A549 (cell line): ENCODE results near the gene DIAPH1. TPM values are rescaled to one million over a fixed set of nuclear protein-coding genes. Genes with fewer than 3 reads are reported as not detected.

ENCODE experiments used
- ATAC-seq, 2 experiments: fragments of 200-7000 bp in 1 of 2; fragments of >200 bp in 1 of 2; cut with Nextera tagmentation in 1 of 2; cut with Tn5 transposase in 1 of 2; 3 replicates each; pipeline versions ENCODE4 v1.8.0 to v1.9.1; 2018 to 2020; ENCODE audit warnings: mild to moderate bottlenecking in 1 of 2, moderate library complexity in 1 of 2
- CTCF ChIA-PET: fragments of 300-600 bp; sonication (Branson Sonifier 250); formaldehyde crosslinking; extraction: SDS; loops from one replicate; lab custom pipeline; 2021; ENCODE audit warnings: antibody characterized with exemption, inconsistent platforms; lab: Yijun Ruan, JAX
- POLR2A ChIA-PET: fragments of 350-600 bp; formaldehyde crosslinking; extraction: SDS; loops from one replicate; lab custom pipeline; 2021; ENCODE audit warnings: antibody characterized with exemption, inconsistent platforms; lab: Yijun Ruan, JAX
- DNase-seq, 2 experiments: peaks; one replicate each; pipeline versions ENCODE4 v3.0.0 to v3.0.0-alpha.2; 2011 to 2016; ENCODE audit warnings: low read depth in 1 of 2, low spot score in 1 of 2
- FAIRE-seq: peaks from 2 replicates; lab custom pipeline; 2011; peaks lifted over from hg19 to GRCh38; lab: Jason Lieb, UNC
- H3K27ac ChIP-seq, 2 experiments: fragments of >200 bp; sonication (Bioruptor Twin); formaldehyde crosslinking; 3 replicates each; pipeline ENCODE4 v1.5.1; 2016 to 2017
- H3K4me1 ChIP-seq: fragments of >200 bp; sonication (Bioruptor Twin); formaldehyde crosslinking; 3 replicates; pipeline ENCODE4 v1.6.1; 2016
- H3K4me2 ChIP-seq: fragments of >200 bp; sonication (Bioruptor Twin); formaldehyde crosslinking; 3 replicates; pipeline ENCODE4 v1.6.1; 2016
- H3K4me3 ChIP-seq: fragments of >200 bp; sonication (Bioruptor Twin); formaldehyde crosslinking; 3 replicates; pipeline ENCODE4 v1.5.1; 2016
- H3K9me3 ChIP-seq: fragments of >200 bp; sonication (Bioruptor Twin); formaldehyde crosslinking; 3 replicates; pipeline ENCODE4 v1.6.1; 2016
- BCL3 ChIP-seq: fragments of >200 bp; sonication (Bioruptor Twin); formaldehyde crosslinking; IDR thresholded peaks from 3 replicates; pipeline ENCODE4 v1.6.1; 2016
- BHLHE40 ChIP-seq: IDR thresholded peaks from 2 replicates; pipeline ENCODE4 v1.6.1; 2012; ENCODE audit warnings: low read depth, low read length, inconsistent platforms
- CEBPB ChIP-seq, 2 experiments: fragments of >200 bp in 1 of 2; sonication (Bioruptor Twin) in 1 of 2; formaldehyde crosslinking in 1 of 2; IDR thresholded peaks; 2 replicates each; pipeline ENCODE4 v1.6.1; 2012 to 2016
- EHMT2 ChIP-seq: fragments of 200-600 bp; sonication (generic); IDR thresholded peaks from 2 replicates; pipeline ENCODE4 v1.6.1; 2016; ENCODE audit warnings: antibody characterized with exemption, low read depth, mild to moderate bottlenecking, moderate library complexity
- ELK1 ChIP-seq: fragments of 150-350 bp; IDR thresholded peaks from 2 replicates; pipeline ENCODE4 v1.6.1; 2014; ENCODE audit warnings: low read depth, mild to moderate bottlenecking, low read length
- EP300 ChIP-seq, 2 experiments: fragments of >200 bp; sonication (Bioruptor Twin); formaldehyde crosslinking; IDR thresholded peaks; 2 replicates in 1 of 2; 3 replicates in 1 of 2; pipeline ENCODE4 v1.6.1; 2016 to 2017
- HDAC2 ChIP-seq: fragments of 200-600 bp; sonication (generic); IDR thresholded peaks from 2 replicates; pipeline ENCODE4 v1.6.1; 2016
- HES2 ChIP-seq: fragments of >200 bp; sonication (Bioruptor Twin); formaldehyde crosslinking; IDR thresholded peaks from 2 replicates; pipeline ENCODE4 v1.6.1; 2016
- HEYL ChIP-seq: fragments of 250-450 bp; sonication (Bioruptor Pico); IDR thresholded peaks from 2 replicates; pipeline ENCODE4 v1.8.0; 2021; ENCODE audit warnings: mild to moderate bottlenecking, moderate library complexity
- HOXA7 ChIP-seq: fragments of 250-450 bp; sonication (Bioruptor Pico); IDR thresholded peaks from 2 replicates; pipeline ENCODE4 v1.5.0; 2020; ENCODE audit warnings: mild to moderate bottlenecking, moderate library complexity
- KDM5A ChIP-seq: fragments of 200-600 bp; sonication (generic); IDR thresholded peaks from 2 replicates; pipeline ENCODE4 v1.6.1; 2016; ENCODE audit warnings: antibody characterized with exemption, mild to moderate bottlenecking
- MAZ ChIP-seq: fragments of 150-350 bp; IDR thresholded peaks from 2 replicates; pipeline ENCODE4 v1.6.1; 2014; ENCODE audit warnings: antibody characterized with exemption, low read depth, low read length, borderline replicate concordance
- NFE2L2 ChIP-seq: fragments of 150-350 bp; conservative IDR thresholded peaks from 2 replicates; pipeline ENCODE4 v1.6.1; 2014; ENCODE audit warnings: low read length
- NR3C1 ChIP-seq: fragments of >200 bp; sonication (Bioruptor Twin); formaldehyde crosslinking; IDR thresholded peaks from 3 replicates; pipeline ENCODE4 v1.6.1; 2017
- PBX3 ChIP-seq: IDR thresholded peaks from 2 replicates; pipeline ENCODE4 v1.6.1; 2012
- PHF8 ChIP-seq: fragments of 200-600 bp; sonication (generic); IDR thresholded peaks from 2 replicates; pipeline ENCODE4 v1.6.1; 2016; ENCODE audit warnings: low read depth, mild to moderate bottlenecking, antibody characterized with exemption, moderate library complexity, borderline replicate concordance
- RAD21 ChIP-seq, 2 experiments: fragments of >200 bp in 1 of 2; sonication (Bioruptor Twin) in 1 of 2; formaldehyde crosslinking in 1 of 2; IDR thresholded peaks in 1 of 2; conservative IDR thresholded peaks in 1 of 2; 2 replicates in 1 of 2; 3 replicates in 1 of 2; pipeline ENCODE4 v1.6.1; 2012 to 2018; ENCODE audit warnings: inconsistent platforms in 1 of 2
- RARB ChIP-seq: fragments of 250-450 bp; sonication (Bioruptor Pico); IDR thresholded peaks from 2 replicates; pipeline ENCODE4 v1.8.0; 2021; ENCODE audit warnings: mild to moderate bottlenecking, moderate library complexity
- RCOR1 ChIP-seq: fragments of 150-350 bp; IDR thresholded peaks from 2 replicates; pipeline ENCODE4 v1.6.1; 2014; ENCODE audit warnings: antibody characterized with exemption, low read length, low read depth
- RFX5 ChIP-seq: fragments of 450-650 bp; IDR thresholded peaks from 2 replicates; pipeline ENCODE4 v1.7.1; 2014; ENCODE audit warnings: antibody characterized with exemption, mild to moderate bottlenecking, moderate library complexity
- RNF2 ChIP-seq: fragments of 200-600 bp; sonication (generic); IDR thresholded peaks from 2 replicates; pipeline ENCODE4 v1.6.1; 2016; ENCODE audit warnings: low read depth, mild to moderate bottlenecking, antibody characterized with exemption, moderate library complexity, borderline replicate concordance
- SMC3 ChIP-seq: fragments of >200 bp; sonication (Bioruptor Twin); formaldehyde crosslinking; IDR thresholded peaks from 3 replicates; pipeline ENCODE4 v1.6.1; 2018; ENCODE audit warnings: inconsistent platforms
- WGBS: methylation state at CpG from one replicate; pipeline ENCODE4 v1.1.6; 2017; ENCODE audit errors: missing lambda C conversion rate; 5-methylcytosine and 5-hydroxymethylcytosine counted together
- polyA plus RNA-seq, 4 experiments: library from polyadenylated mRNA; depleted of rRNA in 3 of 4; stranded (reverse); fragments of >200 nt; fragmentation: RNase III in 1 of 4; extraction: RNeasy Plus Mini Kit Qiagen cat#74134 plus additional on column Dnase treatment in 1 of 4; gene quantifications; 2 replicates in 3 of 4; 3 replicates in 1 of 4; pipeline ENCODE4 v1.2.3, GENCODE V29; 2011 to 2017
- TF ChIP-seq, protein P1 (sequence below): fragments of 250-450 bp; sonication (Bioruptor Pico); IDR thresholded peaks from 2 replicates; pipeline ENCODE4 v1.5.0; 2020; ENCODE audit warnings: low read depth, mild to moderate bottlenecking, moderate library complexity
- TF ChIP-seq, protein P2 (sequence below): fragments of 450-650 bp; IDR thresholded peaks from 2 replicates; pipeline ENCODE4 v1.6.1; 2014; ENCODE audit warnings: antibody characterized with exemption

DIAPH1 gene
- polyA plus RNA-seq, 2 of the 4 experiments (the other 2 are of a cell fraction): 53.4 to 59.8 TPM

GRCh38 chr5:141647242-141647641 lies 28.4 kb upstream of the DIAPH1 start:
- WGBS: 79% methylated on average over 4 of the region's 5 CpGs
- no peak for ATAC-seq
- POLR2A ChIA-PET: interaction anchor here (0.5 to 0.8 kb wide), 2 partner anchors 10 to 928 kb away, joined by 3 to 5 read pairs; partner anchors contain the start of genes HDAC3 and RELL2
- Histone ChIP-seq H3K9me3 (no peaks in the 10 kb centered on the region), H3K4me2 (no peak overlapping the region), H3K4me1 (peaks cover 5% of the 10 kb centered on the region; the same call in 2 of the 3 replicates), H3K4me3 (no peak overlapping the region), H3K27ac (no peak overlapping the region)
- TF ChIP-seq RNF2 (no peak), ELK1 (no peak), HEYL (CRISPR knock-in tag) (no peak), RFX5 (no peak), MAZ (no peak), RARB (CRISPR knock-in tag) (no peak), HES2 (no peak), EHMT2 (no peak), HDAC2 (no peak), NR3C1 (no peak), SMC3 (no peak), PHF8 (no peak)
- TF ChIP-seq, protein P1, sequence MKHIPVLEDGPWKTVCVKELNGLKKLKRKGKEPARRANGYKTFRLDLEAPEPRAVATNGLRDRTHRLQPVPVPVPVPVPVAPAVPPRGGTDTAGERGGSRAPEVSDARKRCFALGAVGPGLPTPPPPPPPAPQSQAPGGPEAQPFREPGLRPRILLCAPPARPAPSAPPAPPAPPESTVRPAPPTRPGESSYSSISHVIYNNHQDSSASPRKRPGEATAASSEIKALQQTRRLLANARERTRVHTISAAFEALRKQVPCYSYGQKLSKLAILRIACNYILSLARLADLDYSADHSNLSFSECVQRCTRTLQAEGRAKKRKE (CRISPR knock-in tag): no peak
- TF ChIP-seq, protein P2, sequence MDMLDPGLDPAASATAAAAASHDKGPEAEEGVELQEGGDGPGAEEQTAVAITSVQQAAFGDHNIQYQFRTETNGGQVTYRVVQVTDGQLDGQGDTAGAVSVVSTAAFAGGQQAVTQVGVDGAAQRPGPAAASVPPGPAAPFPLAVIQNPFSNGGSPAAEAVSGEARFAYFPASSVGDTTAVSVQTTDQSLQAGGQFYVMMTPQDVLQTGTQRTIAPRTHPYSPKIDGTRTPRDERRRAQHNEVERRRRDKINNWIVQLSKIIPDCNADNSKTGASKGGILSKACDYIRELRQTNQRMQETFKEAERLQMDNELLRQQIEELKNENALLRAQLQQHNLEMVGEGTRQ: no peak
- DNase-seq: no peak
- no peak for FAIRE-seq
- CTCF ChIA-PET: interaction anchor here (0.7 to 4.6 kb wide), 6 partner anchors 10 to 184 kb away, joined by 3 to 22 read pairs (median 12); partner anchors contain the start of genes DIAPH1, HDAC3 and RELL2

DNA sequence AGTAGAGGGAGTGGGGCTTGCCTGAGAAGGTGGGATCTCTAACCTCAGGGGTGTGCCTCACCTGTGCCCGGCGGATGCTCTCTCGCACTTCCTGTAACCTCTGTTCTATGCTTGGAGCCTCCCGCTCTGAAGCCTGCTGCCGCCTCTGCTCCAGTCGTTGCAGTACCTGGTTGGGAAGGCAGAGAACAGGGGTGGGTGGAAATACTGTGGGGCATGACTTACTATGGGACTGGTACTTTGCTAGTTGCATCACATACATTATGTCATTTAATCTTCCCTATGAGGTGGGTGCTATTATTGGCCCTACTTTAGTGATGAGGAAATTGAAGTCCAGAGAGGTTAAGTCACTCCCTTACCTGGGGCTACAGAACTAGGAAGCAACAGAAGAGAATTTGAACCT lies 27.2 kb upstream of the DIAPH1 start:
- no peak for TF ChIP-seq NFE2L2
- no peak for TF ChIP-seq HES2
- no peak for TF ChIP-seq HOXA7 (CRISPR knock-in tag)
- TF ChIP-seq EHMT2: no peak
- no peak for TF ChIP-seq MAZ
- Histone ChIP-seq H3K4me1 (peaks cover 13% of the 10 kb centered on the region; the same call in 2 of the 3 replicates), H3K4me2 (no peak overlapping the region), H3K9me3 (no peaks in the 10 kb centered on the region), H3K27ac (no peak overlapping the region), H3K4me3 (no peak overlapping the region)
- no peak for FAIRE-seq
- ATAC-seq: no peak
- CTCF ChIA-PET: interaction anchor here (1.6 to 4.6 kb wide), 4 partner anchors 9 to 28 kb away, joined by 3 to 22 read pairs (median 12); partner anchors contain the start of genes DIAPH1, HDAC3 and RELL2
- POLR2A ChIA-PET: no interaction called here
- 93% methylated on average over 6 of the region's 6 CpGs for WGBS
- DNase-seq: no peak

DNA sequence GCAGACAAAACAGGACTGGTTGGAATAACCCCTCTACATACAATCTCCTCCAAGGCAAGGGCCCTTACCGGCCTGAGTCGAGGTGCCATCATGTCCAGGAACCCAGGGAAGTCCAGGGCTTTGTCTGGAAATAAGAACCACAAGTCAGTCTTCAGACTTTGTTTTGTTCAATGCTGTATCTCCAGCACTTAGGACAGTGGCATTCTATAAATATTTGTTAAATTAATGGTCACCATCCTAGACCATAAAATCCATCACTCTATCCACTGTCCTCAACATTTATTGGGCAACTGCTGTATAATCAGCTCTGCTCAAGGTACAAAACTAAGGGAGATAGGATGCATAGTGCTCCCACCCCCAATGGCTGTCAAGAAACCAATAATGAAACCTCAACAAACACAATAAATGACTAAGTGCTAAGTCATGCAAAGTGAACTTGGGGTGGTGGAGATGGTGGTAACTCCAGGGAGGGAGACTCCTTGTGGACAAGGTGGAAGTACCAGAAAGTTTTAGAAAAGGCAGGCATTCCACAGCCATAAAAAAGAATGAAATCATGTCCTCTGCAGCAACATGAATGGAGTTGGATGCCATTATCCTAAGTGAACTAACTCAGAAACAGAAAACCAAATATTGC lies 23.0 kb upstream of the DIAPH1 start:
- ChIA-PET POLR2A (no interaction called here), CTCF (interaction anchor here (0.9 to 4.1 kb wide), 13 partner anchors 9 to 311 kb away, joined by 3 to 21 read pairs (median 4); partner anchors contain the start of genes DIAPH1 and PCDHGA1)
- Histone ChIP-seq H3K4me3 (no peak overlapping the region), H3K4me2 (peak overlapping the region; percentile 18; the same call in 1 of the 3 replicates), H3K4me1 (peaks cover 13% of the 10 kb centered on the region; the same call in 2 of the 3 replicates), H3K27ac (no peak overlapping the region), H3K9me3 (no peaks in the 10 kb centered on the region)
- 100% methylated on average over 2 of the region's 2 CpGs for WGBS
- DNase-seq (peak; percentile 71 to 89), ATAC-seq (peak; percentile 28 to 54; a peak in 3 of 6 replicates), FAIRE-seq (no peak)
- TF ChIP-seq RCOR1 (no peak), RAD21 (conservative IDR thresholded peaks at IDR 0.05 in 1 of 2, IDR thresholded peaks at IDR 0.05 in 1 of 2) (peak; percentile 11 to 15; a peak in 1 of 5 replicates), CEBPB (IDR thresholded peaks at IDR 0.05) (0 out of 4 replicates have a peak, but pooled peaks of 1 of the 2 experiments have one; percentile 5), KDM5A (no peak), HEYL (CRISPR knock-in tag) (no peak), BHLHE40 (no peak), ELK1 (no peak), PBX3 (no peak), SMC3 (peak; percentile 25; the same call in 1 of the 3 replicates), EP300 (IDR thresholded peaks at IDR 0.05) (no peak), HDAC2 (no peak), NFE2L2 (peak; percentile 39; the same call in 1 of the 2 replicates), BCL3 (no peak)
